D341Med (cell line): Measurements from ENCODE around the gene SOD2.
"Not testable (repeated sequence)": the region's sequence is repeated elsewhere in the genome, so short reads cannot be mapped to it uniquely, and the experiment has no call there.

Experiments
- DNase-seq: peaks from one replicate; pipeline ENCODE4 v3.0.0; 2012; ENCODE audit warnings: low spot score

The SOD2 gene

DNA sequence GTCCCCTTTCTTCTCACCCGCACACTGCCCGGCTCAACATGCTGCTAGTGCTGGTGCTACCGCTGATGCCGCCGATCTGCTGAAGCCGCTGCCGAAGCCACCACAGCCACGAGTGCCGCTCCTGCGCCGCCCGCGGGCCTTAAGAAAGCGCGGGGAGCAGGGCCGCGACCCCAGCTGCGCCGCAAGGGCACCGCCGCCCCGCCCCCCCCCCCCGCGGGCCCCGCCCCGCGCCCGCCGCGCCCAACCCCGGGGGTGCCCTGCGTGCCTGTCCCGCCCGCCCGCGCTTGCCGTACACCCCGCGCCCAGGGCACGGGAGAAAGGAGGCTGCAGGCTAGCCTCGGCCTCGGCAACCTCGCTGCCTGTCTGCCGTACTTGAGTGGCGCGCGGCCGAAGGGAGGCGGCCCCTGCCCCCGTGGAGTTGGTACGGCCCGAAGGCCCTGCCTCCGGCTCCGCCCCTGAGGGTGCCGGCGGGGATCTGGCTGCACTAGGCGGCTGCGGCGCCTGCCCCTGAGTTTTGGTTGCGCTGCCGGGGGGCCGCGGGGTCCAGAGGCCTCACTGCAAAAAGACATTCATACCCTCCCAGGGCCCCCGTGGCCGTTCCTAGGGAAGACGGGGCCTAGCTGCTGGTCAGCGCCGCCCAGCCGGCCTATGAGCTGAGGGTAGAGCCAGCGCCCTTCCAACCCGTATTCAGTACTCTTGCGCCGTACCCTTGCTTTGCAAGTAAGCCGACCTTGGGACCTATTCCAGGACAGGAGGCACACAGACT lies at the start of gene SOD2:
Gene SOD2 (minus strand): TSS at position 114 of the 766 bp plus-strand sequence. CDS start 74 bp downstream, at position 40.
- peak; percentile 96 for DNase-seq

DNA sequence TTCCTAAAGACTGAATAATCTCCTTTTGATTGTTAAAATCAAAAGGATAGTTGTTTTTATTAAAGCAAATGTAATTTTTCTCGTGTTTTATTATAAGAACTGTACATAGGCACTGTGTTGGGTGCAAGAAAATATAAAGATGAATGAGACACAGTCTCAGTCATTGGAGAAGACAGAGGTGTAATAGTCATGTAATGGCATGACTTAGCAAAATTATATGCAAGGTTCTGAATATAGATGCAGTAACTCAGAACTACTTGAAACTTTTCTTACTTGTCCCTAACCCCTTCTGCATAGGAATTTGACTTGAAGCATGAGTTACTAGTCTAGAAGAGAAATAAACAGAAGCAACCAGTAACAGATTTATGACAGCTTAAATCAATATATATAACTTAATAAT lies 49.1 kb upstream of the SOD2 start:
- DNase-seq, result no peak

DNA sequence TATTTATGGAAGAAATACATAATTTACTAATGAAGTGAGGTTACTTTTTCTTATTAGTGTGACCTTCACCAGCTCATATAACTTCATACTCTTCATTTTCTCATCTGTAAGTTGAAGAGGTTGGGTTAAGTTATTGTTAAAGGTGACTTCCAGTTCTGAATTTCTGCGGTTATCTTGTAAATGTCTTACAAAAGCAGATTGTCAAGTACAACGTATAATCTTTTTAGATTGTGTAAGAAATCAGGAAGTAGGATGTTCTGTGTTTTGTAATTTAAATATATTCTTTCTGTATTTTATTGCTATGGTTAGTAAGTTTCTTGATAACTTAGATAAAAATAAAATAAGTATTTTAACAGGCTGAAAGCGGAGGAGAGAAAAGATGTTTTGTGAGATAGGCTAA lies 46.3 kb upstream of the SOD2 start:
- DNase-seq, result no peak

DNA sequence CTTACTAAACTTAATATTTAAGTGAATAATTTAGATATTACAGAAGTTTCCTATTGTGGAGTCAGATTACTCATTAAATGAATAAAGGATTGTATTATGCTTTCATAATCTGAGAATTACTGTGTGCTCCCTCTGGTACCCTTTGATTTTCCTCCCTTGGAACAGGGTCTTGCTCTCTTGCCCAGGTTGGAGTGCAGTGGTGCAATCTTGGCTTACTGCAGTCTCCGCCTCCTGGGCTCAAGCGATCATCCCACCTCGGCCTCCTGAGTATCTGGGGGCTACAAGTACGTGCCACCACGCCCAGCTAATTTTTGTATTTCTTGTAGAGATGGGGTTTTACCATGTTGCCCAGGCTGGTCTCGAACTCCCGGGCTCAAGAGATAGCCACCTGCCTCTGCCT lies 43.9 kb upstream of the SOD2 start:
- no peak for DNase-seq

DNA sequence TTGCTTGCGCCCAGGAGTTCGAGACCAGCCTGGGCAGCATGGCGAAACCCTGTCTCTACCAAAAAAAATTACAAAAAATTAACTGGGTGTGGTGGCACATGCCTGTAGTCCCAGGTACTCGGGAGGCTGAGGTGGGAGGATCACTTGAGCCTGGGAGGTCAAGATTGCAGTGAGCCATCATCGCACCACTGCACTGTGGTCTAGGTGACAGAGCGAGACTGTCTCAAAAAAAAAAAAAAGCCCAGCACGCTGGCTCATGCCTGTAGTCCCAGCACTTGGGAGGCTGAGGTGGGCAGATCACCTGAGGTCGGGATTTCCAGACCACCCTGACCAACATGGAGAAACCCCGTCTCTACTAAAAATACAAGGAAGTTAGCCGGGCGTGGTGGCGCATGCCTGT lies 40.4 kb upstream of the SOD2 start:
- DNase-seq, result not testable (repeated sequence)

DNA sequence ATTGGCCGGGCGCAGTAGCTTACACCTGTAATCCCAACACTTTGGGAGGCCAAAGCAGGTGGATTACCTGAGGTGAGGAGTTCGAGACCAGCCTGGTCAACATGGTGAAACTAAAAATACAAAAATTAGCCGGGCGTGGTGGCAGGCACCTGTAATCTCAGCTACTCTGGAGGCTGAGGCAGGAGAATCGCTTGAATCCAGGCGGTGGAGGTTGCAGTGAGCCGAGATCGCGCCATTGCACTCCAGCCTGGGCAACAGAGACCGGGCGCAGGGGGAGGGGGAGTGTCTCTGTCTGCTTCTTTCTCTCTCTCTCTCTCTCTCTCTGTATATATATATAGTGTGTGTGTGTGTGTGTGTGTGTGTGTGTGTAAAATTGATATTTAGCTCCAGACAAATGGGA lies 39.5 kb upstream of the SOD2 start:
- not testable (repeated sequence) for DNase-seq

DNA sequence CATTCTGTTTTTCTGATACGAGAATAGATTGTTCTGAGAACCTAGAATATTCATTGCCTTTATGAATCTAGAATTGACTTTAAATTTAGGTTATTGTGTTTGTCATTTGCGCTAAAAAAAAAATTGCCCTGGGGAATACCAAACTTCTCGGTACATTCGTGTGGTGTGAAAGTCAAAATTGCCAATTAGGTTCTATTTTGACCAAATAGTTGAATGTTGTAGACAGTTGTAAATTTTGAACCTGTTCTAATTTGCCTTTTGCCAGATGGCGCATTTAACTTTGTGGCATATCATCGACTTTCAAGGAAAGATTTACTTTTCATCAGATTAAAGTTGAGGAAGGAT lies 37.3 kb upstream of the SOD2 start:
- DNase-seq, result no peak

DNA sequence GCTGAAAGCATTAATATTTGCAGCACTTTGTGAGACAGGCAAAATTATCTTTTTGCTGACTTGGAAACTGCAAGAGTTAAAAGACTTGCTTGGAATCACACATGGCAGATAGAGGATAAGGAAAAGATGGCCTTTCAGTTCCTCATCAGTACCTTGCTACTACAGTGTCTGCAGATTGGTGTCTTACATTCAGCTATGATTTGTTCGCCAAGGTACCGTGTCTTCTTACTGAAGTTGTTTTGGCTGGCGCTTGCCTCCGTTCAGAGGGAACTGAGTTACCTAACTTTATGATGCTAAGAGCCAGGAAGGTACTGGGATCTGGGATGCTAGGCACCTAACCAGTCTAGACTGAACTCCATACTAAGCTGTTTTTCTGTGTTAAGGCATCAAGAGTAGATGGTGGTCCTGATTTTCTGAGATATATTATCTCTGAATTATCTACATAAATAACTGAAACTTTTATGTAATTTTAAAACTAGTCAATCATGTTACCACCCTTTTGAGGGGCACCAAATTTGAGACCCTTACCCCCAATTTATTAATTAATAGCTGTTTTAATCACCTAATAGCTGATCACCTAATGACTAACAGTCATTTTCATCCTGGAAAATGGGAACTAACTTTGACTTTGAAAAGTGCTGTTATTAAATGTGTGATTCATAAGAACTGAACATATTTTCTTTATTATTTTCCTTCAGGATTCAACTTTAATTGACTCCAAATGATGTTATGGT lies 36.7 kb upstream of the SOD2 start:
- DNase-seq, result no peak

DNA sequence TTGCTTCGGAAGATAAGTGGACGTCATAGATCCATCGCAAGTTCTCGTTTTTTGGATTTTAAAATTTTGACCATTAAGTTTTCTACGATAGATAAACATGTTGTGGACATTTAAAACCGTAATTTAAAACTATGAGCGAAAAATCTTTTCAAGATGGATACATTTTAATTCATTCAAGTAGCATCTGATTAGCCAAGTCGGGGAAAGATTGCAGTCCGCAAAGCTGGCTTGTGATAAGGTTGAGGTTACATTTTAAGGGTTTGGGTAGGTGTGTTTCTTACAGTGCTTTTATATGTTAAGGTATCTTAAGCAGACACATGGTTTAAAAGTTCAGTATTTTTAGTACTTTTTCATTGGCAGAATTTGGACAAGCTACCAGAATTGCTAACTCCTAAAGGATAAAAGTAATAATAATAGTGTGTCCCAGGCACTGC lies 35.5 kb upstream of the SOD2 start:
- DNase-seq, result no peak

DNA sequence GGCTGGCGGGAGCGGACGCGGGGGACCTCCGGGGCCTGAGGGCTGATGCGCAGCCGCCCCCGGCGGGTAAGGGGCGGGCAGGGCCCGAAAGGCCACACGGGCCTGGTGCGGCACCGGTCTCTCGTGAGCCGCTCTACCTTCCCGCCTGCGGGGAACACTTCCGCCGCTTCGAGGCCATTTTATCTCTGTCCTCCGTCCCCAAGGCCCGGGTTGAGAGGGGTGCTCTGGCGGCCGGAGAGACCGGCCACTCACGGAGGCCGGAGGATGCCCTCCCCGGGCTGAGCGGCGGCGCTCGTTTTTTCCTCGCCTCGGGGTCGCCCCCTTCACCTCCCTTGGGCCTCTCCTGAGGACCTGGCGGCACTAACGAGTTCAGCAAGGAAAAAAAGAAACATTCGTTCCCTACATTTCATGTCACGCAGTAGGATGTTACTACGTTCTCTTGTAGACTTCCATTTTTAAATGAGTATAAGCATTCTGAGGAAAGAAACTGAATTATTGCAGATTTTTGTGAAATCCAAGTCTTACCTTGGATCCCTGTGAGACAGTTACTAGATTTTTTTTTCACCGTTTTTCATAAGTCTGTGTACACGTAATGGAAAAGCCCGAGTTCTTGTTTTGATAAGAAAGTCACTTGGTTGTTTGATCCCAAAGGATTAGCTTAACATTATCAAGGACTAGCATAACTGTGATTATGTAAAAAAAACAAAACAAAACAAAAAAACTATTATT lies 34.8 kb upstream of the SOD2 start:
- no peak for DNase-seq

DNA sequence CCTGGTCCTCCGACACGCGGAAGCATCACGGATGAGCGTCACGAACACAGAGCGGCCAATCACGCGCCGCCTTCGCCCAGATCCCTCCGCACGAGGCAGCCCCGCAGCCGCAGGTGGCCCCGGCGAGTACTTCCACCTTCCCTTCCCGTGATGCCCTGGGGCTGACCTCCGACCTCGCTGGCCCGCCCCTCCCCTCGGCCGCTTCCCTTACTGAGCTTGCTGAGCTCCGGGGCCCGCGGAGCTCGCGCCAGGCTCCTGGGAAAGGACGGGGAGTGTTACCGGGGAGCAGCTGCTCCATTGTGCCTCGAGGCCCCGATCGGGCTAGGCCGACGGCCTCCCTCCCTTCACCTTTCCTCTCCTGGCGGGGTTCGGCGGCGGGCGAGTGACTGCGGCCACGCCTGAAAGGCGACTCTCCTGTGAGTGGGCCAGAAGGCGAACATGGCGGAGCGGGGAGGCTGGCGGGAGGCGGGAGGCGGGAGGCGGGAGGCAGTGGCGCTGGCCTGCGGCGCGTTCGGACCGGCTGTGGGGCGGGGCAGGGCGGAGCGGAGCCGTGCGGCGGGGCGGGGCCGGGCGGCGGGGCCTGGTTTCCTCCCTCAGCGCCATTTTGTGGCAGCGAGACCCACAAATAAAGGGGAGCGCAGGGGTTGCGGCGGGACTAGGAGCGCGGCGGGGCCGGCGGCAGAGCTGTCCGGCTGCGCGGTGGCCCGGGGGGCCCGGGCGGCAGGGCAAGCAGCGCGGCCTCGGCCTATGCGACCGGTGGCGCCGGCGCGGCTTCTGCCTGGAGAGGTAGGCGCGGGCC lies 34.1 kb upstream of the SOD2 start, which contains the start of gene WTAP:
Gene WTAP (plus strand): TSS at position 589 of the 799 bp plus-strand sequence. CDS start 8,760 bp downstream, outside the sequence.
- DNase-seq, result peak; percentile 94

DNA sequence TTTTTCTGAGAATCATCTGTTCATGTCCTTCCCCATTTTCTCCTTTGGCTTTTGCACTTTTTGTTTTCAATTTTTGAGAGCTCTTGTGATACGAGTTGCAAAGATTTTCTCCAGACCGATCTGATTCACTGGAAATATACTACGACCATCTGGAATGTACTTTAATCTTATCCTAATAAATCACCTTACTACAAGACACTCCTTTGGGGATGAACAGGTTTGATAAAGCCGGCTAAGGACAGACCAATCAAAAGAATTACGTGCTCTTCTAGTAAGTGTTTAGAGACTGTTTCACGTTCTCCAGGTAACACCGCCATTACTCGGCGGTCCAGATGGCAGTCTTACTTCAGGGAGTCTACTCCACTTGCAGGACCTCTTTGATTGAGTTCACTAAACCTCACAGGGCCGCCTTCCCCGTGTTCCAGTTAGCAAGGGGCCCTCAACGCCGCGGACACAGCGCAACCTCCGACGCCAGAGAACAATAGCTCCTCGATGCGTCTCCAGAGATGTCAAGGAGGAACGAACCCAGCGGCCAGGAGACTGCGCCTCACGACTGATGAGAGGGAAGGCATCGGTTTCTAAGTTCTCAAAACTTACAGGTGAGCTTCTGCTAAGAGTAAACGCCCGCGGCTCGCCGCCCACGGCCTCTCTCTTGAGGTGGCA lies 33.3 kb upstream of the SOD2 start:
- no peak for DNase-seq

DNA sequence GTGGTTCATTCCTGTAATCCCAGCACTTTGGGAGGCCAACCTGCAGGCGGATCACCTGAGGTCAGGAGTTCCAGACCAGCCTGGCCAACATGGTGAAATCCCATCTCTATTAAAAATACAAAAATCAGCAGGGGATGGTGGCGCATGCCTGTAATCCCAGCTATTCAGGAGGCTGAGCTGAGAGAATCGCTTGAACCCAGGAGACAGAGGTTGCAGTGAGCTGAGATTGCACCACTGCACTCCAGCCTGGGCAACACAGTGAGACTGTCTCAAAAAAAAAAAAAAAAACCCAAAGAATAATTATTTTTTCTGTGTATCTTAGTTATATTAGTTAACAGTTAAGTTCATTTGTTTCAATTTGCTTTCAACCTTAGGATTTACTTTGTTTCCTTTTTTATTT lies 32.2 kb upstream of the SOD2 start:
- not testable (repeated sequence) for DNase-seq

DNA sequence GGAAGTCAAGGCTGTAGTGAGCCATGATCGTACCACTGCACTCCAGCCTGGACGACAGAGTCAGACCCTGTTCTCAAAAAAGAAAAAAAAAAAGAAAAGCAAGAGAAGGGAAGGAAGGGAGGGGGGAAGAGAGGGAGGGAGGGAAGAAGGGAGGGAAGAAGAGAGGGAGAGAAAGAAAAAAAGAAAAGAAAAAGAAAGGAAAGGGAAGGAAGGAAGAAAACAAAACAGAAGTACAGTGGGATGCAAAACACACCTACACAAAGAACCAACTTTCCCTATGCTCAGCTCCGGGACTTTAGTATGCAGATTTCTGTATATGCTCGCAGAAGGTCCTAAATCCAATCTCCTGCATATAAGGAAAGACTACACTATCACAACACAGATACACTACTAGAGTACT lies 31.7 kb upstream of the SOD2 start:
- no peak for DNase-seq

DNA sequence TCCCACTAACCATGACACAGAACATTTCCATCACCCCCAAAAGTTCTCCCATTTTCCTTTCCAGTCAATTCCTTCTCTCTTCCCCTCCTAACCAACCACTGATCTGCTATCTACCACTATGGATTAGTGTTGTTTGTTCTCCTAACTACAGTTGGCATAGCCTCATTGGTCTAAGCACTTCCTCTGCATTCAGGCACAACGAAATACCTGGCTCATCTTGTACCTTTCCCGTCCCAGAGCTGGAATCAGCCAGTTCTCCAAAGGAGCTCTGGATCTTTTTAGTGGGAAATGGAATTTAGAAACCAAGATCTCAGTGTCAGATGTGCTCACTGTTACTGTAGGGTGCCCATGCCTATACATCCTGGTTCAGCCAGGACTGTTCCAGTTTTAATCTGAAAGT lies 30.2 kb upstream of the SOD2 start:
- no peak for DNase-seq

DNA sequence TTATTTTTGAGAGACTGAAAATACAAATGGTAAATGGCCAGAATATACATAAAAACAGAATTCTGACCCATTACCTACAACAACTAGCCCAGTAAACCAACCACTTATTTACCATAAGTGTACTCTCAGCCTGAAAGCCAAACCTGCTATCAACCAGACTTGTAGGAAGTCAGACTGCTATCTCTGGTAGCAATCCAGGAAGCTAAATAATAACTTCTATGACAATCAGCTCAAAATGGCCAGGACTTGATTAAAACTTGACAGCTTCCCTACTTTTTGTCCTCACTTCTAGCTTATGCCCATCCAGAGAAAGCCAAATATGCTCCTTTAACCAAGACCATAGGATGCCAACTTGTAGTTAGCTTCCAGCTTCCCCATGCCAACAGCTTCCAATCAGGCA lies 29.6 kb upstream of the SOD2 start:
- no peak for DNase-seq

DNA sequence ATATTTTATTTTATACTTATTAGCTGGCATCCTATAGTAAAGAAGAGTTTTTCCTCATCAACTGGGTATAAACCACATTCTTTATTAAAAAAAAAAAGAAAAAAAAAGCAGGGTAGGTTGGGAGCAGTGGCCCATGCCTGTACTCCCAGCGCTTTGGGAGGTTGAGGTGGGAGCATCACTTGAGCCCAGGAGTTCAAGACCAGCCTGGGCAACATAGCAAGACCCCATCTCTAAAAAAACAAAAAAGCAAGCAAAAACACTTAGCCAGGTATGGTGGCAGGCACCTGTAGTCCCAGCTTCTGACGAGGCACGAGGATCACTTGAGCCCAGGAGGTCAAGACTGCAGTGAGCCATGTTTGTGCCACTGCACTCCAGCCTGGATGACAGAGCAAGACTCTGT lies 28.9 kb upstream of the SOD2 start:
- DNase-seq, result not testable (repeated sequence)

DNA sequence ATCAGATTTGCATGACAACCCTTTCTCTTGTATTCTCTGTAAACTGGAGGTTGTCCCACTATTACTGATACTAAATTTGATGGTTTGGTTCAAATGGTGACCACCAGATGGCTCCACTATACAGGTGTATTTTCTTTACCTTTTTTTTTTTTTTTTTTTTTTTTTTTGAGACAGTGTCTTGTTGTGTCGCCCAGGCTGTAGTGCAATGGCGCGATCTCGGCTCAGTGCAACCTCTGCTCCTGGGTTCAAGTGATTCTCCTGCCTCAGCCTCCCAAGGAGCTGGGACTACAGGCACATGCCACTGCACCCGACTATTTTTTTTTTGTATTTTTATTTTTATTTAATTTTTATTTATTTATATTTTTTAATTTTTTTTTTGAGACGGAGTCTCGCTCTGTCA lies 27.7 kb upstream of the SOD2 start:
- no peak for DNase-seq

DNA sequence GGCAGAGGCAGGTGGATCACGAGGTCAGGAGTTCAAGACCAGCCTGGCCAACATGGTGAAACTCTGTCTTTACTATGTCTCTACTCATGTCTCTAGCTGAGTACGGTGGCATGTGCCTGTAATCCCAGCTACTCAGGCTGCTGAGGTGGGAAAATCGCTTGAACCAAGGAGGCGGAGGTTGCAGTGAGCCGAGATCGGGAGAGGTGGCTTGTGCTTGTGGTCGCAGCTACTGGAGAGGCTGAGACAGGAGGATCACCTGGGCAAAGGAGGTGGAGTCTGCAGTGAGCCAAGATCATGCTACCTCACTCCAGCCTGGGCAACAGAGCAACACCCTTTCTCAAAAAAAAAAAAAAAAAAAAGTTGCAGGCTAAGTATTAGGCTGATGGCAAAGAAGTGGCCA lies 26.2 kb upstream of the SOD2 start:
- no peak for DNase-seq

DNA sequence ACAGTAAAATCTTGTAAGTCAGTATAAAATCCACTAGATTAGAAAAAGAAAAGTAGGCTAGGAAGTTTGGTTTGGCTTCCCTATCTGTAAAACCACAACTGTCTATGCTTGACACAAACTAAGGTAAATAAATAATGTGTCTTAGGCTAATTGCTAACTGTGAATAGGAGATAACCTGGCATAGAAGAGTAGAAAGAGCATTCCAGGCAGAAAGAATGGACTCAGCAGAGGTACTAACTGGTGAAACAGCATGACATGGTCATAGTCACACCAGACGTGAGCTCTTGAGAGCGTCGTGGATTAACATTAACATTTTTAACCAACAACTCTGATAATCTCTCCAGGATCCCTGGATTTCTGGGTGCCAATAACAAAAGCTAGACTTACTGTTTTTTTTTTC lies 25.6 kb upstream of the SOD2 start:
- no peak for DNase-seq

DNA sequence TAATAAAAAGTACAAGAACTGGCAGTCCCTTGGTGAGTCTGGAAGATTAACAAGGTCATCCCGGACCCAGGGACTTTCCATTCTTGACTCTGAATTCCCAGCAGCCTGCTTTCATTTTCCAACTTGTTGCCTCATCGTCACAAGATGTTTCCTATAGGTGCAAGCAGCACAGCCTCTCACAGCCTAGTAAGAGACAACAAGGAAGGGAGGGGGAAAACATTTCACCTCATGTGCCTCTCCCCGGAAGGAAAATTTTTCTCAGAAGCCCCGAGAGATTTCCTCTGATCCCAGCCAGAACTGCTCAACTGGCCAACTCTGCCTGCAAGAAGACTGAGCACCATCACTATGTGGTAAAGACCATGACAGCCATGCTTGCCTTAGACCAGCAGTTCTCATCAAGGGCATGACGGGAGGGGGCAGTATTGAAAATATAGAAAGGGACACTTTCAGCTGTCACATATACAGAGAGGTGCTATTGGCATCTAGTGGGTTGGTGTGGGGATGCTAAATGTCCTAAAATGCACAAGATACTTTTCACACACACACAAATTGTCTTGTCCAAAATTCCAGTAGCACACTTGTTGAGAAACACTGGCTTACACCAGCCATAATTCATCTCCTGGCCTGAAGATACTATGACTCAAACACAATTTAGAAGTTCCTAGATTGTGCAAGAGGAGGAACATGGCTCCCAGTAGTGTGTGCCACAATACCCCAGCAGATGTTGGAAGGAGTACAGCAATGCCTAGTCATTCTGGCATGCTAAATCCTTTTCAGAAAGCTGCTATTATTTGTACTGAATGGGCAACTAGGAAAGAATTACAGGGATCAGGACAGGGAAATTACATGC lies 23.4 kb upstream of the SOD2 start:
- no peak for DNase-seq
